Left lobe of liver (tissue), 2 donors: Measurements from ENCODE around the gene ANKFY1. TPM values are rescaled to one million over a fixed set of nuclear protein-coding genes. Genes with fewer than 3 reads are reported as not detected.
A peak's percentile ranks its signal among the peaks of the same experiment; 100 is the strongest.
"Not testable (repeated sequence)": the region's sequence is repeated elsewhere in the genome, so short reads cannot be mapped to it uniquely, and the experiment has no call there.

ENCODE experiments used
- ATAC-seq: fragments of 200-7000 bp; cut with Tn5 transposase; one replicate; pipeline ENCODE4 v1.9.1; 2020; ENCODE audit warnings: mild to moderate bottlenecking, moderate library complexity
- DNase-seq: peaks from one replicate; pipeline ENCODE4 v3.0.0-alpha.2; 2020; ENCODE audit warnings: low spot score
- total RNA-seq: library from RNA; stranded (reverse); gene quantifications from one replicate; pipeline ENCODE4 v1.2.1, GENCODE V29; 2021
- donor health status: DM: no; HTN: no; CAD: no; lungs with moderate emphysema.
- donor health status: DM: no; HTN: yes; CAD: no.

The ANKFY1 gene
- total RNA-seq, 1 donor from 2014 or later = 31.0 TPM

DNA sequence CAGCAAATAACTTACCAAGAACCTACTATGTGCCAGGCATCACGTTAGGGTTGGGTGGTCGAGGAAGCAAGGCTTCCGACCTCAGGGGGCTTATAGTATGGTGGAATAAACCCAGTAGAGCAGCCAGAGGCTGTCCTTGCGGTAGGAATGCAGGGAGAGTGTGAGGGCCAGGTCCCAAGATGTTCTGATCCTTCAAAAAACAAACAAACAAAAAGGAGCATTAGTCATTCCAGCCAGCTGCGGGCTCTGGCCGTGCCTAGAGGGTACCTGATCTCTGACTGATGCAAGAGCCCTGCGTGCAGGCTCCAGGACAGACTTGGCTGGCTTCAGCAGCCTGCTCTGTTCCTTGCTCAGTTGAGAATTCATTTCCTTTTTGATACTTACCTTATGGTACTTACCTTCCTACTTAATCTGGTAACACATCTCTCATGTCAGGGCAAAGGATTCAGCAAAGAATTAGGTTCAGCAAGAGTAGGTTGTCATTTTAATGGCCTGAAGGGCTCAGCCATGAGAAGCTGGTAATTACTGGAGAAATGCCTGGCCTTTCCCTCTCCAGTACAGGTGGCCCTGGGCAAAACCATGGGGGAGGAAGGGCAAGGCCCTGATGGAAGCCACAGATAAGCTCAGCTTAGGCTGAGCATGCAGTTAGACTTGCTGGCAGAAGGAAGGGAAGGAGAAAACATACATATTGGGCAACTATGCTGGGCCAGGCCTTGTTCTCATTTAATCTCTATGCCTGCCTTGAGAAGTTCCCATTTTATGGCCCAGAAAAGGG is 102.4 kb downstream of the ANKFY1 start:
- DNase-seq = no peak
- peak; percentile 43 for ATAC-seq

DNA sequence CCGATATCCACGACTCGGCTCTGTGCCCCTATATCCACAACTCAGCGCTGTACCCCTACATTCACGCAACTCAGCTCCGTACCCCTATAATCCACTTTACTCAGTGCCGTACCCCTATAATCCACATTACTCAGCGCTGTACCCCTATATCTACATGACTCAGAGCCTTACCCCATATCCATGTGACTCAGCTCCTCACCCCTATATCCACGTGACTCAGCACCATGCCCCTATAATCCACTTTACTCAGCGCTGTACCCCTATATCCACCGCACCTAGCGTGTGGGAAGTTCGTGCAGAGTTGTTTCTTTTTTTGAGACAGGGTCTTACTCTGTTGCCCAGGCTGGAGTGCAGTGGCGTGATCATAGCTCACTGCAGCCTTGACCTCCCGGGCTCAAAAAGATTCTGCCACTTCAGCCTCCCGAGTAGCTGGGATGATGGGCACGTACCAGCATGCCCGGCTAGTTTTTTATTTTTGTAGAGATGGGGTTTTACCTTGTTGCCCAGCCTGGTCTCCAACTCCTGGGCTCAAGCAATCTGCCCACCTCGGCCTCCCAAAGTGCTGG is 103.4 kb downstream of the ANKFY1 start:
- no peak for ATAC-seq
- DNase-seq = no peak

DNA sequence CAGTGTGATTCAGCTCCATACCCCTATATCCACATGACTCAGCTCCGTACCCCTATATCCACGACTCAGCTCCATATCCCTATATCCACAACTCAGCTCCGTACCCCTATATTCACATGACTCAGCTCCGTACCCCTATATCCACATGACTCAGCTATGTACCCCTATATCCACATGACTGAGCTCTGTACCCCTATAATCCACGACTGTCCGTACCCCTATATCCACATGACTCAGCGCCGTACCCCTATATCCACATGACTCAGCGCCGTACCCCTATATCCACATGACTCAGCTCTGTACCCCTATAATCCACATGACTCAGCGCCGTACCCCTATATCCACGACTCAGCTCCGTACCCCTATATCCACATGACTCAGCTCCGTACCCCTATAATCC is 104.0 kb downstream of the ANKFY1 start:
- ATAC-seq (no peak), DNase-seq (no peak)

DNA sequence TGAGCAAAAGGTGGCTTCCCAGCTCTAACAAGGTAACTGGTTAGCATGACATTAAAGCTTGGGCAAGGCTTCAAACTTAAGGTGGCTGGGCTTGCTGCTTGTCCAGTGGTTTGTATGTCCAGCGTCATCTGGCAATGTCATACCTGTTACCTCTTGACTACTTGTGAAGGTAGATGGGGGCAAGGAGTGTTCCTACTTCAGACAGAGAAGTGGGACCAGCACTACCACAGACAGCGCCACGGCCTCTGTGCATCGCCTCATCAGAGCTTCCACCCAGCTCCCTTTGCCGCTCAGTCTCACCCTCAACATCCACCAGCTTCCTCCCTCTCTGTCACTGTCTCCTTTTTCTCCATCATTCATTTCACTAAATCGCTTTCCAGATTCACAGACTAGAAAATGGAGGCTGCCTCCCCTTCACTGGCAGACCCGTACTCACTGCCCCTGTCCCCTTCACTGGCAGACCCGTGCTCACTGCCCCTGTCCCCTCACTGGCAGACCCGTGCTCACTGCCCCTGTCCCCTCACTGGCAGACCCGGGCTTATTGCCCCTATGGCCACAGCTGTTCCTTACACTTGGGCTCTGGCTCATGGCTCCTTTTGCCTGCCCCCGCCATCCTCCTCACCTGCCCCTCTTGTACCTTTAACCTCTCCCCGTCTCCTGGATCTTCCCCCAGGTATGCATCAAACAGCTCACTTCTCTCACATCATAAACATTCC is 106.0 kb downstream of the ANKFY1 start:
- DNase-seq (no peak), ATAC-seq (no peak)

DNA sequence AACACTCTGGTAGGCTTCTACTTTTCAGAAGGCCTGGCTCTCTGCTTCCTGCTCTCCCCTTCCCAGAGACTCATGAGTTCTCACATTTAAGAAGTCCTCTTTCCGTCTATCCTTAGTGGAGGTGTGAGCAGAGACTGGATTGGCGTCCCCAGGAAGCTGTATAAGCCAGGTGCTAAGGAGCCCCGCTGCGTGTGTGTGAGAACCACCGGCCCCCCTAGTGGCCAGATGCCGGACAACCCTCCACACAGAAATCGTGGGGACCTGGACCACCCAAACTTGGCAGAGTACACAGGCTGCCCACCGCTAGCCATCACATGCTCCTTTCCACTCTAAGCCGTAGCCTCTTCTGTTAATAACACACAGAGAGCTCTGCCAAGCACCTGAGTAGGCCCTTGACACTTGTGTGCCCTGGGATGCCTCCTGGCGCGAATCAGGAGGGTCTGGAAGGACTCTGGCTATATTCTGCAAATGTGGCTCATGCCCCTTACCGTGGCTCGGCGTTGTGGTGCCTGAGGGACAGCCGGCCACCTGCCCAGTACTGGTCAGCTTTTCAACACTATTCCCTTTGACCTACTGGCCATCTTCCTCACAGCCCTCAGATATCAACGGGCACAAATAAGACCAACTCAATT is 106.9 kb downstream of the ANKFY1 start:
- ATAC-seq (no peak), DNase-seq (no peak)

DNA sequence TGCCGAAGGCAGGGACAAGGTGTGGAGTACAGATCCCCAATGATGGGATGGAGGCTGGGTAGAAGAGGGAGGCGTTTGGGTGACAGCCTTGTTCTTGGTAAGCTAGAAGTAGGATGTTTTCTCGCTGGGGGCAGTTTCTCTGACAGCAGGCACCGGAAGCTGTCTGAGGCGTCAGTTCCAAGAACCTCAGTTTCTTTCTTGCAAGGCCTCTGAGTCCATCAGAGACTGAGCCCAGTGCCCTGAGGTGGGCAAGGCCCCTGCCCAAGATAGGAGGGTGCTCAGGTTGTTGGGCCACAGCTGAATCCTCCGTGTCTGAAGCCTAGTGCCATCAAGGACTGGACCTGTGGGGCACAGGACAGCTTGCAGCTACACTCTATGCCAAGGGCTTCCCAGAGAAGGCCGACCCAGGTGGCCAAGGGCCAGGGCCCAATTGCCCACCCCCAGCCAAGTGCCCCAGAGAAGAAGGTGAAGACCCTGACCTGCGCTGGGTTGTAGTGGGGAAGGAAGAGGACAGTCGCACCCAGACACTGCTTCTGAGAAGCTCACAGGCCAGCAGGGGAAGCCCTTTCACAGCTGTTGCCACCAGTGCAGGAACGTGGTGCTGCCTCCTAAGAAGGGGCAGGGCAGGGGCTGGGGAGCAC is 107.7 kb downstream of the ANKFY1 start:
- ATAC-seq = no peak
- no peak for DNase-seq

DNA sequence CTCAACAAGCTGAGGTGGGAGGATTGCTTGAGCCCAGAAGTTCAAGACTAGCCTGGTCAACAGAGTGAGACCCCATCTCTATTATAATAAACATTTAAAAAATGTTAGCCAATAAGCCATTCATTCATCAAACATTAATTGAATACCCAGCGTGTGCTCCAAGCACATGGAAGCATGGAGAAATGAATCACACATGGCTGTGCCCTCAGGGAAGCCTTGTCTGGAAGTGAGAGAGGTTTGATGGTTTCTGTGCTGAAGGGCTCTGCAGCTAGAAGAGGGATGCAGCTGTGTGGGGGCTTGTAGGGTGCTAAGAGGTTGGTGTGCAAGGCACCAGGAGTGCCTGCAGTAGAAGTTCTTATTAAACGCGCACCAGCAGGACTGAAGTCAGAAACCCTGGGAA is 109.6 kb downstream of the ANKFY1 start:
- ATAC-seq = no peak
- DNase-seq = no peak

DNA sequence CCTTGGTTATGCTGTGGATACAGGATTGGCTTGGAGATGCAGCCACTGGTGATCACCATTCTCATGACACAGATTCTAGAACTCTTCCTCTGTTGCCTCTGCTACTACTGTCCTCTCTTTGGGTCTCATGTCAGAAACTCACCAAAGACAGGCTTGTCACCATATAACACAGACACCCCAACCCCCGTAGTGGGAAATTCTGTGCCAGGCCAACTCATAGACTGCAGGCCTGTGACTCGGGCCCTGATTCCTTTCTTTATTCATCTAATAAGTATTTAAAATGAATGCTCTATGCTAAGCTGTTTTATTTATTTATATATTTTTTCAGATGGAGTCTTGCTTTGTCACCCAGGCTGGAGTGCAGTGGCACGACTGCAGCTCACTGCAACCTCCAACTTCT is 111.3 kb downstream of the ANKFY1 start:
- ATAC-seq = no peak
- DNase-seq = no peak

DNA sequence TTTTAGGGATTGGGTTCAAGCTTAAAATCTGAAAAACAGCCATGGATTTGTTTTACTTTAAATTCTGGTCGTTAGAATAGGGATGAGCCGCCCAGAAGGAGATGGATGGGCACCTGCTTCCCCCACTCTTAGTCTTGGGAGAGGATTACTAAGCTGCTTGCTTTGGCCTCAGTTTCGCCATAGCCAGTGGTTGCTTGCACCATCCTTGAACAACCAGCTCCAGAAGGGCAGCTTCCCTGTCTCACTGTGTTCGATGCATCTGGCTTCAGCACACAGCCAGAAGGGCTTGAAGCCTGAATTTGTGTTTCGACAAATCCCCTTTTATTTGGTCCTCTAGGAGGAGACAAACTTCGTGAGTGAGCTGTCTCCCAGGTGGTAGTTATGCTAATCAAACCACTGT is 113.7 kb downstream of the ANKFY1 start:
- no peak for DNase-seq
- ATAC-seq = no peak

DNA sequence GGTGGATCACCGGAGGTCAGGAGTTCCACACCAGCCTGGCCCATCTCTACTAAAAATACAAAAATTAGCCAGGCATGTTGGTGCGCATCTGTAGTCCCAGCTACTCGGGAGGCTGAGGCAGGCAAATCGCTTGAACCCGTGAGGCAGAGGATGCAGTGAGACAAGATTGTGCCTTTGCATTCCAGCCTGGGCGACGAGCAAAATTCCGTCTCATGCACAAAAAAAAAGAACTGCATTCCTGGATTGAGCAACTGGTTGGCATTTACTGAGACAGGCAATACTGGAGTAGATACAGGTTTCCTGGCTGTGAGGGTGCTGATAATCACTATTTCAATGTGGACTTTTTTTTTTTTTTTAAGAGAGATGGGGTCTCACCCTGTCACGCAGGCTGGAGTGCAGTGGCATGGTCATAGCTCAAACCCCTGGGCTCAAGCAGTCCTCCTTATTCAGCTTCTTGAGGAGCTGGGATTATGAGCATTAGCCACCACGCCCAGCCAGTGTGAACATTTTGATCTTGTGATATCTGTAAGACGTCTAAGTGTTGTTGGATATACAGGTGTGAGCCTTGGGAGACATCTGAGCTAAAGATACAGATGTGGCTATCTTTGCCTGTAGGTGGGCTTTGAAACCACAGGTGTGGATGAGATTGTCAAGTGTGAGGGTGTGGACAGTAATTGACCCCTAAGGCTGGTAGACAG is 115.0 kb downstream of the ANKFY1 start:
- ATAC-seq (no peak), DNase-seq (no peak)

DNA sequence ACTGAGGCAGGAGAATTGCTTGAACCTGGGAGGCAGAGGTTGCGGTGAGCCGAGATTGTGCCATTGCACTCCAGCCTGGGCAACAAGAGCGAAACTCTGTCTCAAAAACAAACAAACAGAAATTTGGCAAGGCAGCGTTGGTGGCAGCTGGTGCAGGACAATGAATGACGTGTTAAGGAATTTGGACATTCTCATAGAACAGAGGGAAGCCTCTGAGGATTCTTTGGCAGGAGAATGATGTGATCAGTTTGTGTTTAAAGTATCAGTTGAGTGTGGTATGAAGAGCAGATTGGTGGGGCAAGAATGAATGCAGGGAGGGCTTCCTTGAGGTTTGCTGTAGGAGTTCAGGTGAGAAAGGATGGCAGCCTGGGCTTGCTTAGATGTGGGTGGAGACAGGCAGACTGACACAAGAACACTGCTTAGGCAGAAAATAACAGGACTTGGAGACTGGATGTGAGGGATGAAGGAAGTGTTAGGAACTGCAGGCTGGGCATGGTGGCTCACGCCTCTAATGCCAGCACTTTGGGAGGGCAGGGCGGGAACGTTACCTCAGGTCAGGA is 115.9 kb downstream of the ANKFY1 start:
- DNase-seq (peak; percentile 62), ATAC-seq (peak; percentile 22)

DNA sequence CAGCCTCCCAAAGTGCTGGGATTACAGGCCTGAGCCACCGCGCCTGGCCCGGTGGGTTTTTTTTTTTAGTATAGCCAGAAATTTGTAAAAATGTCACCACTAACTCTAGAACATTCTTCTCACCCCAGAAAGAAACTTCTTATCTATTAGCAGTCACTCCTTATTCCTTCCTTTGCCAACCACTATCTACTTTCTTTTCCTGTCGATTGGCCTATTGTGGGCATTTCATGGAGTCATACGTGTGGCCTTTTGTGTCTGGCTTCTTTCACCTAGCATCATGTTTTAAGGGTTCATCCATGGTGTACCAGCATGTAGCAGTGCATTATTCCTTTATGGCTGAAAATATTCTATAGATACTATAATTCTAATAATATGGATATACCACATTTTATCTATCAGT is 117.1 kb downstream of the ANKFY1 start:
- DNase-seq = no peak
- ATAC-seq = no peak

DNA sequence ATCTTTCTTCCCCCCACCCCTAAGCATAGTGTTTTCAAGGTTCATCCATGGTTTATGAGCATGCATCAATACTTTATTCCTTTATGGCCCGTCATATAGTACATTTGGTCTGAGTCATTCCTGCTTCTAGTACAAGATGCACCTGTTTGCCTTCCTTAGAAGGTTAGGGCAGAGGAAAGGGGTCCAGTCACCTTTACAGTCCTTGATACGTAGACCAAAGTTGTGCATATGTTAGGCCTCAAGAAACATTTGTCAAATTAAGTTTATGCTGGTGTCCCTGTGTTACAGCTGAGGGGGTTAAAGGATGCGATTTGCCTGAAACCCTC is 119.4 kb downstream of the ANKFY1 start:
- ATAC-seq (no peak), DNase-seq (no peak)

DNA sequence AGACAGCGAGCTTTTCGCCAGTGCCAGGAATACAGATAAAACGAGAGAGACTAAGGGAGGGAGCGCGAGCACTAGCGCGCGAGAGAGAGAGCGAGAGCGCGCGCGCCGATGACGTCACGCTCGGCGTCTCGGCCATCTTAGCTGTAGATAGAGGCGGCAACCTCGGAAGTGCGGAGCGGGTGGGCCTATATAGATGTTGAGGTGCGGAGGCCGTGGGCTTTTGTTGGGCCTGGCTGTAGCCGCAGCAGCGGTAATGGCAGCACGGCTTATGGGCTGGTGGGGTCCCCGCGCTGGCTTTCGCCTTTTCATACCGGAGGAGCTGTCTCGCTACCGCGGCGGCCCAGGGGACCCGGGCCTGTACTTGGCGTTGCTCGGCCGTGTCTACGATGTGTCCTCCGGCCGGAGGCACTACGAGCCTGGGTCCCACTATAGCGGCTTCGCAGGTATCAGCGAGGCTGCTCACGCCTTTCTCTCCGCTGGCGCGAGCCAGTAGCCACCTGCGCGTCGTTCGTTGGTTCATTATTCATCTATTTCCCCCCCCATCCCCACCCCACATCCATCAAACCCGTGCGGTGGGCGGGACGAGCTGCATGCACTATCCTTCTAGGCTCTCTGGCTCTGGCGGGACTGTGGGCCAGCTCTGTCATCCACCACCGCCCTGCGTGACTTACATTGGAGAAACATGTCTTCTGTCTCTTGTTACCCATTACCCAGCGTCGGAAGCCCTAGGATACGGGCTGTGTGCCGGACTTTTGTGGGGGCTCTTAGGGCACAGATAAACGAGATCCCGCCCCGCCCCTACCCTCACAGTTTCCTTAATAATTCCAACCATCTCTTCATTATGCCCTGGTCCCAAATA is 120.0 kb downstream of the ANKFY1 start:
- ATAC-seq (peak; percentile 79), DNase-seq (peak; percentile 90)

DNA sequence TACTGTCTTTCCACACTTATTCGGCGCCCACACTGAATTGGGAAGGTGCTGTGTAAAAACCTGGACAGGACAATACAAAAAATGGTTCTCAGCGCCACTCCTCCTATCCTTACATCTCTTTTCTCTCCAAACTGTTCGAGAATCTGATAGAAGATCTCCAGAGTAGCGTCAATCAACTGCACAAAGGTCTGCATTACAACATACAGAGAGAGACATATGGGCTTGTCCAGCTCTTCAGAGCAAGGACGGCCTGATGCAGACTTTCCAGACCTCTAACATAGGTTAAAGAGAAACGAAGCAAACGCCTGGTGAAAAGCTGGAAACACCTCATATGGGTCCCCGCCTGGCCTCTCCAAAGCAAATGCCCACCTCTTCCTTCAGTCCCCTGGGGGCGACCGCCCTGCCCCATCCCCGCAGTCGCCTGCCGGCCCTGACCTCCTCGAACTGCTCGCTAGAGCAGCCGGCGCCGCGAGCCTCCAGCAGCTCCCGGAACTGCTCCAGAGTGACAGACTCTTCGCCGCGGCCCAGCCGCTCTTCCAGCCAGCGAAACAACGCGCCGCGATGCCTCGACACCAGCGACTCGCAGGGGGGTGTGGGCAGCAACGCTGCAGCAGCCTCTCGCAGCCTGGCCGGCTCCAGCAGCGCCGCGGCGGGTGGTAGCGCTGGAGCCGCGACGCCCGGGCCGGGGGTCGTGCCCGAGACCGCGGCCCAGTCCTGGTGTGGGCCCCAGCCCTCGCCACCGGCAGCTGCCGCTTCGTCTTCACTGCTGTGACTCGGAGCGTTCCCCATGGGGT is 121.5 kb downstream of the ANKFY1 start:
- peak; percentile 67 for DNase-seq
- ATAC-seq = peak; percentile 17

DNA sequence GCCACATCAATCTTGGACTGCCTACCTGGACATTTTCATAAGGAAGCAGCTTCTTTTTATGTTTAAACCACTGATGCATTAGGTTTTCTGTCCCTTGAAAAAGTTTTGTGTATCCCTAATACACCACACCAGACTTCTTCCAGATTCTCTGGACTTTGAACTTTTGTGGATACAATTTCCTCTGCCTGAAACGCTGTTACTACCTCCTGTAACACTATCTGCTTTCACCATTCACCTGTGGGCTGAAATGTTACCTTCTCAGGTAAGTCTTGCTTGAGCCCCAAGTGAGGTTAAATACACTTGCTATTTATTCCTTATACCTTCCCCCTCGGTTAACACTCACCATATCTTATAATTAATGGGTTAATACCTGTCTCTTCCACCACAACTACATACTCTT is 123.7 kb downstream of the ANKFY1 start:
- no peak for ATAC-seq
- no peak for DNase-seq

DNA sequence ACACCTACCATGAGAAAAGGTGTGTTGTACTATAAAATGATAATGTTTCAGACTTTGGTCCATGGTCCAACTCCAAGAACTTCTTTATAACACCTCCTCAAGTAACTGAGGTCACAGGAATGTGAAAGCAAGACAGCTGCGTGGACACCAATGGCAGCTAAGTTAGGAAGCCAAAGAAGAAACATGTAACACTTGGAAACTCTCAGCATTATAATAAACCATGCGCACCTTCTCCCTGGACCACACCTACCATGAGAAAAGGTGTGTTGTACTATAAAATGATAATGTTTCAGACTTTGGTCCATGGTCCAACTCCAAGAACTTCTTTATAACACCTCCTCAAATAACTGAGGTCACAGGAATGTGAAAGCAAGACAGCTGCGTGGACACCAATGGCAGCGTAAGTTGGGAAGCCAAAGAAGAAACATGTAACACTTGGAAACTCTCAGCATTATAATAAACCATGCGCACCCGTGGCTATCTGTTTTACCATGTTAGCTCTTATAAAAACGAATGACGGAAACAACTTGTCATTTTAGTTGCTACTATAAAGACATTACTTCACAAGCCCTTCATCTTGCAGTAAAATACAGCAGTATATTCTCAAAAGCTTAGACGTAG is 124.8 kb downstream of the ANKFY1 start:
- not testable (repeated sequence) for ATAC-seq, DNase-seq

DNA sequence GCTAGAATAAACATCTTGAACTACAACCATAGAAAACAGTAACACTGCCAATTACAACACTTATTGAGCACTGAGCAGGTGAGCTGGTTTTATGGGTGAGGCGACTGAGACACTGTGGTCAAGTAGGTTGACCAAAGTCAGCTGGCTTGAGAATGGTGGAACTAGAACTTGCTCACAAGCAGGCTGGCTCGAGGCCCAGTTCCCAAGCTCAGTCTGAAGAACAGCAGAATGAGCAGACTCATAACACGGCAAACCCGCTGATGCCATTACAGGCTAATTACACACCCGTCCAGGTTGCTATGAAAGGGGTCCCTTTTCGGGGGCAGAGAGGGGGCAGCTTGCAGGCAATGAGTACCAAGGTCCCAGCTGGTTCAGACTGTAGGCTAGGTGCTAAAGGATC is 127.4 kb downstream of the ANKFY1 start:
- ATAC-seq (peak; percentile 22), DNase-seq (no peak)
